SIG-M5 treated with dmso at 0.1 percent for 504 hours (cell line): ENCODE measurements around the gene PRAMEF1.
"Not testable (repeated sequence)": the region's sequence is repeated elsewhere in the genome, so short reads cannot be mapped to it uniquely, and the experiment has no call there.

Source experiments
- DNase-seq: peaks from one replicate; lab custom pipeline; 2025; ENCODE audit not compliant: unreplicated experiment; lab: John Stamatoyannopoulos, UW

Gene PRAMEF1

DNA sequence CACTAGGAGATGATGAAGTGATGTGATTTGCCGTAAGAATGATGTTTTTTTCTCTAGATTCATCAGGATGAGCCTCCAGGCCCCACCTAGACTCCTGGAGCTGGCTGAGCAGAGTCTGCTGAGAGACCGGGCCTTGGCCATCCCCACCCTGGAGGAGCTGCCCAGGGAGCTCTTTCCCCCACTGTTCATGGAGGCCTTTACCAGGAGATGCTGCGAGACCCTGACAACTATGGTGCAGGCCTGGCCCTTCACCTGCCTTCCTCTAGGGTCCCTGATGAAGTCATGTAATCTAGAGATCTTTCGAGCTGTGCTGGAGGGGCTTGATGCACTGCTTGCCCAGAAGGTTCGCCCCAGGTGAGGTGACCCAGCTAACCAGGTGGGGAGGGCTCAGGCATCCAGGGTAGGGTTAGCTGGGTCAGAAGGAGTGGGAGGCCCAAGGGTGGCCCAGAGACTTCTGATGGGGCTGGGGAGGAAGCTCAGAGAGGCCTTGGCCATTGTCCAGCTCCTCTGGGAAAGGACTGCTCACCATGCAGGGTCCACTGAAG lies 16.3 kb upstream of the PRAMEF1 start:
- DNase-seq = no peak

- DNase-seq = no peak
Measured at GRCh38 chr1:12775443-12775842, 15.8 kb upstream of the PRAMEF1 start.

DNA sequence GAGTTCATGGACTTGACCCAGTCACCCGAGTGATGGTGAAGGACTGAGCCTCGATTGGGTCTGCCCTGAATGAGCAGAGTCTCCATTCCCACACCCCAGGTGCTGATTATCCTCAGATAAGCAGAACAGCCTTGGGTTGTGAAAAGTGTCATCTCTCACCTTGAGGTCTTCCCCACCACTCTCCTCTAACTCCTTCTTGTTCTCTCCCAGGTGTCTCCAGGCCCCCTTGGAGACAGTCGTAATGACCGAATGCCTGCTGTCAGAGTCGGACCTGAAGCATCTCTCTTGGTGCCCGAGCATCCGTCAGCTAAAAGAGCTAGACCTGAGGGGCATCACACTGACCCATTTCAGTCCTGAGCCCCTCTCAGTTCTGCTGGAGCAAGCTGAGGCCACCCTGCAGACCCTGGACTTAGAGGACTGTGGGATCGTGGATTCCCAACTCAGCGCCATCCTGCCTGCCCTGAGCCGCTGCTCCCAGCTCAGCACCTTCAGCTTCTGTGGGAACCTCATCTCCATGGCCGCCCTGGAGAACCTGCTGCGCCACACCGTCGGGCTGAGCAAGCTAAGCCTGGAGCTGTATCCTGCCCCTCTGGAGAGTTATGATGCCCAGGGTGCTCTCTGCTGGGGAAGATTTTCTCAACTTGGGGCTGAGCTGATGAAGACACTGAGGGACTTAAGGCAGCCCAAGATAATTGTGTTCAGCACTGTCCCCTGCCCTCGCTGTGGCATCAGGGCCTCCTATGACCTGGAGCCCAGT lies 14.2 kb upstream of the PRAMEF1 start:
- DNase-seq = no peak

DNA sequence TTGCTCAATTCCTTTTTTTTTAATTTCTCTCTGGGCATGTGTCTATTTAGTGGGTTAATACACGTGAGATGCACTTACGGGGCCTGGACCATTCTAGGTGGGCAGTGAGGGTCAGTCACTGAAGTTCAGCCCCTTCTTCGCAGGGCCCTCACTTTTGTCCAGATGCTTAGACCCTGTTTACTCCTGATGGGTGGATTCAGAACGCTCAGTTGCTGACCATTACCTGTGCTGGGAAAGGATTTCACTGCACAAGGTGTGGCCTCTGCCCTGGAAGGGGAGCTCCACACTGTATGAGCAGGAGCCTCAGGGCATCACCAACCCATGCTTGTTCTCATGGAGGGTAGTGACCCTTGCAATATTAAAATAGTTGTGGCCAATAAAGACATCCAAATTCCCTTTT lies 13.1 kb upstream of the PRAMEF1 start:
- no peak for DNase-seq

- DNase-seq = no peak
Measured at GRCh38 chr1:12778907-12779306, 12.3 kb upstream of the PRAMEF1 start.

GRCh38 chr1:12781488-12781887 lies 9.7 kb upstream of the PRAMEF1 start:
- DNase-seq = not testable (repeated sequence)

DNA sequence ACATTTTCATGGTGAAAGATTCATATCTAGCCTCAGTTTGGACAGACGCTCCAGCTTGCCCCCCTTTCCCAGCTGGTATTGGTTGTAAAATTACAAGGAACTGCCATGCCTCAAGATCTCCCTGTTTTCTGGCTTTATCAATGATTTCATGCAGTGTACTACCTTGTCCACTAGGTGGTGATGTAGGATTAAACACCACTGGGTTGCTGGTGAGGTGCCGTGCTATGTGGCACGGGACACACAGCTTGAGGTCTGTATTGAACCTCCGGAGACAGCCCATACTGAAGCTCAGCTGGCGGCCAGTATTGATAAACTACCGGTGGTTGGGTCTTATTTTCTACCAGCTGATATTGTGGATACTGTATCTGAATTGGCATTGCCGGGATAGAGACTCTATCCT lies 7.4 kb upstream of the PRAMEF1 start:
- not testable (repeated sequence) for DNase-seq

- not testable (repeated sequence) for DNase-seq
Measured at GRCh38 chr1:12784729-12785128, 6.5 kb upstream of the PRAMEF1 start.

DNA sequence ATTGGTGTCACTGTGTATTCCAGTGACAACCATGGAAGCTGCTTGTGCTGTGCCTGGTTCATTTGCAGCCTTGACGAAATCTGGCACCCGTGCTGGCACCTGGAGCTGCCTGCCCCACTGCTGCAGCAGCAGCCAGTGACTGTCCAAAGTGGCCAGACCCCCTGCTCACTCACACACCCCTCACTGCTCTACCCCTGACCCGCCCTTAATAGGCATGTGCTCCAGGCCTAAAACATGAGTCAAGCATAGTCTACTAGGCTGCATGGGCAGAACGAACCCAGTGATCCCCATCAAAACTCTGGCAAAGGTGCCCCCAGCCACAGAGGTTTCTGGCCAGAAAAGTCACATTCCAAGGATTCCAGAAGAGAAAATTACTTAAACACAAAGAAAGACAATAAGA lies 7.7 kb downstream of the PRAMEF1 start:
- DNase-seq = no peak

DNA sequence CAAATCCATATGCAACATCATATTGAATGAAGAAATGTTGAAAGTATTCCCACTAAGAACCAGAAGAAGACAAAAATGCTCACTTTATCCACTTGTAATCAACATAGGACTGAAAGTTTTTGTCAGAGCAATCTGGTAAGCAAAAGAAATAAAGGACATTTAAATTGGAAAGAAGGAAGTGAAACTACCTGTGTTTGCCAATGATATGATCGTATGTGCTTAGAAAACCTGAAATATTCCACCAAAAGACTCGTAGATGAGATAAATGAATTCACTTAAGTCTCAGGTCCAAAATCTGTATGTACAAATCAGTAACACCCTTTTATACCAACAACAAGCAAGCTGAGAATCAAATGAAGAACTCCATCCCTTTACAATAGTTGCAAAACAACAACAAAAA lies 8.5 kb downstream of the PRAMEF1 start:
- no peak for DNase-seq

- no peak for DNase-seq
Measured at GRCh38 chr1:12809933-12810332, 18.7 kb downstream of the PRAMEF1 start.

- DNase-seq = no peak
Measured at GRCh38 chr1:12810691-12811408, 19.7 kb downstream of the PRAMEF1 start.

GRCh38 chr1:12811409-12811784 lies 20.2 kb downstream of the PRAMEF1 start:
- DNase-seq = no peak

DNA sequence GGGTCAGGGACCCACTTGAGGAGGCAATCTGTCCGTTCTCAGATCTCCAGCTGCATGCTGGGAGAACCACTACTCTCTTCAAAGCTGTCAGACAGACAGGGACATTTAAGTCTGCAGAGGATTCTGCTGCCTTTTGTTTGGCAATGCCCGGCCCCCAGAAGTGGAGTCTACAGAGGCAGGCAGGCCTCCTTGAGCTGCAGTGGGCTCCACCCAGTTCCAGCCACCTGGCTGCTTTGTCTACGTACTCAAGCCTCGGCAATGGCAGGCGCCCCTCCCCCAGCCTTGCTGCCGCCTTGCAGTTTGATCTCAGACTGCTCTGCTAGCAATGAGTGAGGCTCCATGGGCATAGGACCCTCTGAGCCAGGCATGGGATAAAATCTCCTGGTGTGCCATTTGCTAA lies 27.9 kb downstream of the PRAMEF1 start:
- not testable (repeated sequence) for DNase-seq

- DNase-seq = not testable (repeated sequence)
Measured at GRCh38 chr1:12831310-12831709, 40.1 kb downstream of the PRAMEF1 start, which contains the start of gene PRAMEF11. Gene PRAMEF11 (minus strand): TSS chr1:12831410. CDS start chr1:12828789, 2,621 bp downstream.

DNA sequence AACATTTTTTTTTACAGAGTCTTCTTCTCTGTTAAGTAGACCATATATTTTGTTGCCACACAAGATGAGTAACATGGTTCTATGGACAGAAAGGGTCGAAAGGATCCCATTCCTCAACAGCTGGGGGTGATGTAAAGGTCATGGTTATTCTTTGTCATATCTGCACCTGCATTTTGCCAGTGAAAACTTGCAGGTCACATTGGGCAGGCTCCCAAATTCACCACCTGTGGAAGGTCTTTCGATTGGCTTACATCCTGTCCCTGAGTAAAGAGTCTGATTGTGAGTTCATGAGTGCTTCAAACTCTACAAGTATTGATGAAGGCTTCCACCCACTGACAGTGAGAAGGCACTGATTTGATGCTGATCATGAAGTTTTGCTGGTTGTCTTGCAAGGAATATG lies 42.1 kb downstream of the PRAMEF1 start:
- not testable (repeated sequence) for DNase-seq
